ENCODE data around the gene ARHGAP18.

- no peak for TF ChIP-seq HNRNPK (IDR thresholded peaks at IDR 0.05; ENCODE audit: low read depth, low read length, poor library complexity, severe bottlenecking)
- TF ChIP-seq CBX5 (CRISPR knock-in tag; IDR thresholded peaks at IDR 0.05; ENCODE audit: borderline replicate concordance), result no peak
- no peak for TF ChIP-seq RFX5 (IDR thresholded peaks at IDR 0.05; ENCODE audit: low read depth, low read length)
- TF ChIP-seq FOXO1 (CRISPR knock-in tag; IDR thresholded peaks at IDR 0.05), result no peak
- TF ChIP-seq, protein P1, sequence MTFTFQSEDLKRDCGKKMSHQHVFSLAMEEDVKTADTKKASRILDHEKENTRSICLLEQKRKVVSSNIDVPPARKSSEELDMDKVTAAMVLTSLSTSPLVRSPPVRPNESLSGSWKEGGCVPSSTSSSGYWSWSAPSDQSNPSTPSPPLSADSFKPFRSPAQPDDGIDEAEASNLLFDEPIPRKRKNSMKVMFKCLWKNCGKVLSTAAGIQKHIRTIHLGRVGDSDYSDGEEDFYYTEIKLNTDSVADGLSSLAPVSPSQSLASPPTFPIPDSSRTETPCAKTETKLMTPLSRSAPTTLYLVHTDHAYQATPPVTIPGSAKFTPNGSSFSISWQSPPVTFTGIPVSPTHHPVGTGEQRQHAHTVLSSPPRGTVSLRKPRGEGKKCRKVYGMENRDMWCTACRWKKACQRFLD (CRISPR knock-in tag; IDR thresholded peaks at IDR 0.05; ENCODE audit: borderline replicate concordance), result no peak
- TF ChIP-seq ZNF780A (CRISPR knock-in tag; IDR thresholded peaks at IDR 0.05), result no peak
- no peak for TF ChIP-seq TCF7 (IDR thresholded peaks at IDR 0.05; ENCODE audit: low read depth)
- no peak for TF ChIP-seq ZBTB33 (CRISPR knock-in tag; IDR thresholded peaks at IDR 0.05)
- no peak for TF ChIP-seq NFYC (CRISPR knock-in tag; IDR thresholded peaks at IDR 0.05)
- TF ChIP-seq KAT8 (CRISPR knock-in tag; IDR thresholded peaks at IDR 0.05), result no peak
- no peak for TF ChIP-seq ZSCAN30 (CRISPR knock-in tag; IDR thresholded peaks at IDR 0.05)
- TF ChIP-seq GABPA (IDR thresholded peaks at IDR 0.05; ENCODE audit: low read depth, low read length), result no peak
- TF ChIP-seq GABPA (CRISPR knock-in tag; IDR thresholded peaks at IDR 0.05; ENCODE audit: low read depth), result no peak
- TF ChIP-seq NR2F2 (IDR thresholded peaks at IDR 0.05; ENCODE audit: borderline replicate concordance, low read depth), result no peak
- no peak for TF ChIP-seq HOMEZ (CRISPR knock-in tag; IDR thresholded peaks at IDR 0.05; ENCODE audit: low read depth)
Measured at GRCh38 chr6:129725341-129725740, 15.4 kb upstream of the ARHGAP18 start.
